Large intestine (tissue), 3 donors: ENCODE measurements around the gene PKHD1. TPM values are rescaled to one million over a fixed set of nuclear protein-coding genes. Genes with fewer than 3 reads are reported as not detected.

Experiments
- DNase-seq, 2 donors: peaks; one replicate each; pipeline versions ENCODE4 v3.0.0 to v3.0.0-alpha.2; 2013
- H3K27ac ChIP-seq: one replicate; pipeline ENCODE4 v1.5.1; 2013; ENCODE audit warnings: low read length
- H3K27me3 ChIP-seq: 2 replicates; pipeline ENCODE4 v1.6.1; 2013; ENCODE audit warnings: low read length; ENCODE audit not compliant: control insufficient read depth, insufficient read depth
- H3K36me3 ChIP-seq: 2 replicates; pipeline ENCODE4 v1.6.1; 2013; ENCODE audit warnings: low read length; ENCODE audit not compliant: control insufficient read depth, insufficient read depth
- H3K4me1 ChIP-seq: one replicate; pipeline ENCODE4 v1.6.1; 2013; ENCODE audit warnings: low read length; ENCODE audit not compliant: control insufficient read depth, insufficient read depth
- H3K4me3 ChIP-seq: one replicate; pipeline ENCODE4 v1.5.1; 2013; ENCODE audit warnings: low read length
- H3K9me3 ChIP-seq: one replicate; pipeline ENCODE4 v1.6.1; 2013; ENCODE audit warnings: mild to moderate bottlenecking, low read depth, low read length, moderate library complexity; ENCODE audit not compliant: control insufficient read depth
- WGBS: methylation state at CpG from one replicate; pipeline ENCODE4 v1.1.5; 2013; ENCODE audit warnings: low lambda C conversion rate; ENCODE audit not compliant: insufficient coverage; 5-methylcytosine and 5-hydroxymethylcytosine counted together
- polyA plus RNA-seq: library from polyadenylated mRNA; unstranded; fragments of 120-200 nt; gene quantifications from one replicate; pipeline ENCODE4 v1.2.1, GENCODE V29; 2013

The PKHD1 gene
- polyA plus RNA-seq, 1 donor: 0.36 TPM

DNA sequence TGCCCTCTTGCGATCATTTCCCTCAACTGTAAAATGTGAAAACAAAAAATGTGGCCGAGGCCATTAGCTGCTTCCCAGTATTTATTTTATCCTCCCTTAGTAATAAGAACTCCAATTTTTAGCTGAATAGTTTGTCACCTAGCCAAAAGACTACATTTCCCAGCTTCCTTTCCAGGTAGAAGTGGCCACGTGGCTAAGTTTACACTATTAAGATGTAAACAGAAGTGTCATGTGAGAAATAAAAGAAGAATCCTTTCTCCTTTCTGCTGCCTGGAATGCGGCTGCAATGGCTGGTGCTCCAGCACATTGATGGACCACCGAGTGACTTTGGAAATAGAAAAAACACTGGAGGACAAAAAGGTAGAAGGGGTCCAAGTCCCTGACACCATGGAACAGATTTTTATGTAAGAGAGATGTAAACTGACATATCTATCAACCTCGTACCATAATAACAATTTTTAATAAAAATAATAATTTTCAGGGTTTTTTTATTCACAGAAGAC is 268.8 kb downstream of the PKHD1 start:
- no peak overlapping the region for H3K27ac ChIP-seq
- no peaks in the 10 kb centered on the region for H3K36me3 ChIP-seq
- H3K4me3 ChIP-seq: no peak overlapping the region
- H3K27me3 ChIP-seq: no peaks in the 10 kb centered on the region
- no peak for DNase-seq
- no peaks in the 10 kb centered on the region for H3K9me3 ChIP-seq
- no peaks in the 10 kb centered on the region for H3K4me1 ChIP-seq
- WGBS: 50% methylated on average over 2 of the region's 6 CpGs

DNA sequence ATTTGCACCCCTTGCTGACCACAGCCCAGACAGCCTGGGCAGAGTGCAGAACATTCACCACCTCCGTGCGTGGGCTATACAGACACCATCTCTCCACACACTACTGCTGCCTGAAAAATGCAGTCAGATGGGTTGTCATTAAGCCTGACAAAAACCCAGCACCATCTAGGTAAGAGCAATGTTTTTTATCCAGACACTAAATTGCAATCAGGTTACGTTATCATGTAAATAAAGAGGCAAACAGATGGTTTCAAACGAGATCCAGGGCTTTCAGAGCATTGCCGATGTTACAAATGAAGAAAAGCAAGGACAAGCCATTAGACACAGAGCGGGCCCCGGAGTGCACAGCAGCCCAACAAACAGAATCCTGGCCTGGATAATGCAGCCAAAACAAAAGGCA is 269.6 kb downstream of the PKHD1 start:
- no peak overlapping the region for H3K27ac ChIP-seq
- no peak overlapping the region for H3K4me3 ChIP-seq
- no peaks in the 10 kb centered on the region for H3K36me3 ChIP-seq
- WGBS: no CpG with 5 or more reads among the region's 7 CpGs
- H3K27me3 ChIP-seq: no peaks in the 10 kb centered on the region
- no peaks in the 10 kb centered on the region for H3K9me3 ChIP-seq
- H3K4me1 ChIP-seq: no peaks in the 10 kb centered on the region
- DNase-seq: no peak

DNA sequence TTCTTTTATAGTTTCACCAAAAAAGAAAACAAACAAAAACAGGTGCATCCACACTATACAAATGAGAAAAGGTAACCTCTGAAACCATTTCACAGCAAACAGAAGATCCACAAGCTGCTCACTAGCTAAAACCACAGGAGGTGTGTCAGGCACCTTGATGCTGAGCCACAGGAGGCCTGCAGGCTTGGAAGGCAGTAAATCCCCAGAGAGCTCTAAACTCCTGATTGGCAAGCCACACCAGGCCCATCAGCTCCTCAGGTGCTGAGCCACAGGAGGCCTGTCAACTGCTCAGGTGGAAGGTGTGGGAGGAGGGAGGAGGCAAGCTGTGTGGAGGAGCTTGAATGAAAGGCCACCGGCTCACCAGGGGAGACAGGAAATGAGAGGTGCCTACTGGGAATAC is 273.0 kb downstream of the PKHD1 start:
- DNase-seq: no peak
- H3K27me3 ChIP-seq: no peaks in the 10 kb centered on the region
- H3K36me3 ChIP-seq: no peaks in the 10 kb centered on the region
- H3K9me3 ChIP-seq: no peaks in the 10 kb centered on the region
- no CpG with 5 or more reads among the region's 1 CpG for WGBS
- H3K4me1 ChIP-seq: no peaks in the 10 kb centered on the region
- no peak overlapping the region for H3K4me3 ChIP-seq
- H3K27ac ChIP-seq: no peak overlapping the region

DNA sequence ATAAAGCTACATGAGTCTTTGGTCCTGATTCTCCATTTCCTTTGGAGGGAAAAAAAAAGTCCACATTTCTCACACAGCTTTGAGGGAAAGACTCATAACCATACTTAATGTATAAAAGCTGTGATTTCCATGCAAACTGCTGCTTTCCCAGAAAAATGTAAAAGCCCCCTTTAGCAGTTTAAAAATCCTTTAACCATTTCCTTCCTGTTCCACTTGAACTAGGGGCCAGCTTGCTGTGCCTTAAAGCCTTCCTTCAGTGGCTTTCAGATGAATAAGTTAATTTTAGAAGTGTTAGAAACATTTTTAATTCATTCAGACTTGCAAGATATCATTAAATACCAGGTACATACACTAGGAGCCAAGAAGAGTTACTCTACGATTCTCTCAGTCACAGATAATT is 273.5 kb downstream of the PKHD1 start:
- WGBS: no CpG with 5 or more reads among the region's 1 CpG

DNA sequence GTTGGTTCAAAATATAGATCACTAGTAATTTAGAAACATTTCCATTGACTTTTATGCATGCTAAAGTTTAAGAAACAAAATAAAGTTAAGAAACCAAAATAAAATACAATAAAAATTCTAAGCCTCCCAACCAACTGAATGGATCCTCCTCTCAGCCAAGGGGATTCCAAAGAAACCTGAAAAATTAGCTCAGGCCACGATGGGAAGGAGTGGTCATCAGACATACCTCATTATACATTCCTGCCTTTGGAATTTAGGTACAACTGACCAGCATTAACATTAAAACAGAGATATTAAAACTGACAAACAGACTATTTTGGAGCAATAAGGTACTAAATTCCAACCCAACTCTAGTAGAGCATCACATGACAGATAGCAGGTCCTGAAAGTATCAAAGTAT is 275.2 kb downstream of the PKHD1 start:
- Histone ChIP-seq H3K4me1 (no peaks in the 10 kb centered on the region), H3K36me3 (no peaks in the 10 kb centered on the region), H3K4me3 (no peak overlapping the region), H3K9me3 (no peaks in the 10 kb centered on the region), H3K27me3 (no peaks in the 10 kb centered on the region), H3K27ac (no peak overlapping the region)
- WGBS: no CpG with 5 or more reads among the region's 1 CpG
- DNase-seq: no peak

More for the DNA sequence above, 273.5 kb downstream of the PKHD1 start:
- DNase-seq: no peak
- Histone ChIP-seq H3K36me3 (no peaks in the 10 kb centered on the region), H3K27me3 (no peaks in the 10 kb centered on the region), H3K4me1 (no peaks in the 10 kb centered on the region), H3K9me3 (no peaks in the 10 kb centered on the region), H3K27ac (no peak overlapping the region), H3K4me3 (no peak overlapping the region)

DNA sequence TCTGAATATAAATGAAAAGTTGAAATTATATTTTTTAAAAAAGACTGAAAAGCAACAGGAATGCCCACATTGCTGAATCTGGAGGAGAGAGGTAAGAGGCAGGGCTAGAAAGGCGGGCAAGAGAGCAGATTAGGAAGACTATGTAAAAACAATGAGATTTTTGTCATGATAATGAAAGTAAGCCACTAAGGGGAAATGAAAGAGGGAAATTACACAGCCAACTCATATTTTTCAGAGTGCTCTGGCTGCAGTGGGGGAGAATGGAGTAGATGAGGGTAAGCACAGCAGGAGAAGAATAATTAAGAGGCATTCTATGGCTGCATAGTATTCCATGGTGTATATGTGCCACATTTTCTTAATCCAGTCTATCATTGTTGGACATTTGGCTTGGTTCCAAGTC is 281.9 kb downstream of the PKHD1 start:
- Histone ChIP-seq H3K4me1 (no peaks in the 10 kb centered on the region), H3K9me3 (no peaks in the 10 kb centered on the region), H3K27ac (no peak overlapping the region), H3K27me3 (no peaks in the 10 kb centered on the region), H3K4me3 (no peak overlapping the region), H3K36me3 (no peaks in the 10 kb centered on the region)
- WGBS: 83% methylated on average over 1 of the region's 1 CpG
- no peak for DNase-seq

DNA sequence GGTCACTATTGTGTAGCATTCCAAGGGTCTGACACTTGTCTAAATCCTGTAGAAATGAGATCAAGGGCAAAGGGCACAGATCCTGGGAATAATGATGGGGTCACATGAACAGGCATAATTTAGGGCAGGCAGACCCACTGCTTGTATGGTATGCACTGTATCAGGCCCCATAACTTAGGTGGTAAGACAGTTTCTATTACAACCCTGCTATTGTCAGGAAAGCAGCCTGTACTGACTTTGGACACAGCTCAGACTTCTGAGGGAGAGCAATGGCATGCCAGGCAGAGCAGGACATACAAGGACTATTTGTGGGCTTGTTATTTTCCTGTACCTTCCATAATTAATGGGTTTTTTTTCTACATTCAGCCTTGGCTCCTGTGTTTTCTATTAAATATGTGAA is 286.8 kb downstream of the PKHD1 start:
- no peak for DNase-seq
- H3K4me1 ChIP-seq: no peaks in the 10 kb centered on the region

DNA sequence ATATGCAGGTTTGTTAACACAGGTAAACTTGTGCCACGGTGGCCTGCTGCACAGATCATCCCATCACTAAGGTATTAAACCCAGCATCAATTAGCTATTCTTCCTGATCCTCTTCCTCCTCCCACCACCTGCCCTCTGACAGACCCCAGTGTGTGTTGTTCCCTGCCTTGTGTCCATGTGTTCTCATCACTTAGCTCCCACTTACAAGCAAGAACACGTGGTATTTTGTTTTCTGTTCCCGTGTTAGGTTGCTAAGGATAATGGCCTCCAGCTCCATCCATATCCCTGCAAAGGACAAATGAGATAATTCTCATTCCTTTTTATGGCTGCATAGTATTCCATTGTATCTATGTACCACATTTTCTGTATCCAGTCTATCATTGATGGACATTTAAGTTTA is 294.0 kb downstream of the PKHD1 start:
- DNase-seq: no peak
- no peaks in the 10 kb centered on the region for H3K9me3 ChIP-seq
- WGBS: no CpG with 5 or more reads among the region's 3 CpGs
- no peaks in the 10 kb centered on the region for H3K36me3 ChIP-seq
- no peaks in the 10 kb centered on the region for H3K4me1 ChIP-seq
- H3K4me3 ChIP-seq: no peak overlapping the region
- H3K27me3 ChIP-seq: no peaks in the 10 kb centered on the region
- no peak overlapping the region for H3K27ac ChIP-seq

More for the DNA sequence above, 286.8 kb downstream of the PKHD1 start:
- Histone ChIP-seq H3K27ac (no peak overlapping the region), H3K9me3 (no peaks in the 10 kb centered on the region), H3K36me3 (no peaks in the 10 kb centered on the region), H3K4me3 (no peak overlapping the region), H3K27me3 (no peaks in the 10 kb centered on the region)

DNA sequence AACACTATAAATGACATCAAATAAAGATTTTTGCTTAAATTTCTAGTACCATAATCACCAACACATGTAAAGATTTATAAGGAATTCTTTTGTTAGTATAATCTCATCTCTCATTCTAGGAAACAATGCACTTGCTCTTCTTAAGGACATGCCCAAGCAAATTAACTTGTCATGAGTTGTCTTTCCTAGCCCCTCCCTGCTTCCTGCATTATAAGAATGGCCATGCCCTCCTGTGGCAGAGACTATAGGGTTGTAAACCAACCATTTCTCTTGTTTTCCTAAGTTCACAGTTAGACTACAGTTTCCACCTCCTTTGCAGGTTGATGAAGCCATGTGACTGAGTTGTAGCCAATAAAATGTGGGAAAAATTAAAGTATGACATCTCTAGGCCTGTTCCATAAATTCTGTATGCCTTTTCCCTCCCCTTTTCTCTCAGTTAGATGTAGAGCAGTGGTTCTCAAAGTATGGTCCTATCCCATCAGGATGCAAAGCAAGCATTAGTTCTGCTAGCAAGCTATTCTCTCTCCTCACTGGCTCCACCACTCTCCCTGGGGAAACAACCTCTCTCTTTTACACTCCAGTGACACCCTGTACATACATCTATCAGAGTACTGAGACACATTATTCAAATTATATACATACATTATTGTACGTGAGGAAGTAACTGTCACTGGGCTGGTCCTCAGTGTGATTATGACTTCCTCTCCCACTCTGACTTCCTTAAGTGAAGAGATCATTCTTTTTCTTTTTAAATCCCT is 295.0 kb downstream of the PKHD1 start:
- Histone ChIP-seq H3K27me3 (no peaks in the 10 kb centered on the region), H3K36me3 (no peaks in the 10 kb centered on the region), H3K4me1 (no peaks in the 10 kb centered on the region), H3K9me3 (no peaks in the 10 kb centered on the region), H3K4me3 (no peak overlapping the region), H3K27ac (no peak overlapping the region)
- WGBS: no CpG with 5 or more reads among the region's 1 CpG
- no peak for DNase-seq

DNA sequence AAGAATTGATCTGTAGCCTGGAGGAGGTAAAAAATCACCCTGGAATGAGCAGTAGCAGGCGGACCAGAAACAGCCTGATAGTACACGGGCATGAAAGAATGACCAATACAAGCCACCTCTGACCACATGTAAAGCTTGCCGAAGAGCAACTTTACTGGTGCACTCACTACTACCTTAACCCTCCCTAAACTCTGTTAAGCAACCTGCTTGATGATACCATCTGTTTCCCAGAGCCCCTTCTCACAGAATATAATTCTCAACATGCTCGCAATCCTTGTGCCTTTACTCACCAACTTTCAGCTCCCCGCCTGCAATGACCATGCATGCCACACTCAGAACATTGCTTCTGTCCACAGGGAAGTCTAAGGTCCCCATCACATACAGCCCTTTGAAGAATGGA is 296.5 kb downstream of the PKHD1 start:
- H3K36me3 ChIP-seq: no peaks in the 10 kb centered on the region
- no peaks in the 10 kb centered on the region for H3K27me3 ChIP-seq
- no peak overlapping the region for H3K4me3 ChIP-seq
- DNase-seq: no peak
- H3K9me3 ChIP-seq: no peaks in the 10 kb centered on the region
- WGBS: no CpG with 5 or more reads among the region's 5 CpGs
- no peaks in the 10 kb centered on the region for H3K4me1 ChIP-seq
- H3K27ac ChIP-seq: no peak overlapping the region

DNA sequence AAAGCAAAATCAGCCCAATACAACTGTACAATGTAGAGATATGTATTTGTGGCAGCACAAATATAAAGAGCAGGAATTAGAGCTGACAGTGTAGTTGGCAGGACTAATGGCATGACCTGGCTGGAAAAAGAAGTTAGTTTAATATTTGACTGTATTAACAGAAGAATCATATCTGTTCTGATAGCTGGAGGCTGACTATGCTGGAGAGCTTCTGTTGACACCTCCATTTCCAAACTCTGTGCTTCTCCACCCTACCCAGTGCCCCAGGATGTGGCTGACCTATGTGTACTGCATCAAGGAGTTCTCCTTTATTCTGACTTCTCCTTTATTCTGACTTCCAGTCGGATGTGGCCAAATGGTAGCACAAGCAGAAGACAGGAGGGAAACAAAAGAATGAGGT is 299.3 kb downstream of the PKHD1 start:
- WGBS: 80% methylated on average over 1 of the region's 1 CpG
- H3K4me1 ChIP-seq: no peaks in the 10 kb centered on the region
- no peak for DNase-seq

More for the DNA sequence above, 299.3 kb downstream of the PKHD1 start:
- Histone ChIP-seq H3K36me3 (no peaks in the 10 kb centered on the region), H3K9me3 (no peaks in the 10 kb centered on the region), H3K27me3 (no peaks in the 10 kb centered on the region), H3K27ac (no peak overlapping the region), H3K4me3 (no peak overlapping the region)
